ENCODE data around the gene CTSD.
A peak's percentile ranks its signal among the peaks of the same experiment; 100 is the strongest.

Gene CTSD

DNA sequence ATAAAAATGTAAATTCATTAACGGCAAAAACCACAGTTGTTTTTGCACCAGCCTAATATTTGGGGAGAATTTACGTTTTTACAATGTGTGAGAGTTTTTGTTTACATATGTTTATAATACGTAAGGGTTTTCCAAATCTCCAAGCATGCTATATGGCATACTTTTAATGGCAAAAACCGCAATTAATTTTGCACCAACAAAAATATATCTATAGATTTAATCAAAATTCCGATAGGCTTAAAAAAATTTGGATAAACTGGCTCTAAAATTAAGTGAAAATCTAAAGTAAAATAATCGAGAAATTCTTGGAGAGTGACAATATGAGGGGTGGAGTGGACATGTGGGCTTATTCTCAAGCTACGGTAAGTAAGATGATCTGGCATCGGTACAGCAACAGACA, 43.9 kb downstream of the CTSD start:
- DNase-seq: no peak

DNA sequence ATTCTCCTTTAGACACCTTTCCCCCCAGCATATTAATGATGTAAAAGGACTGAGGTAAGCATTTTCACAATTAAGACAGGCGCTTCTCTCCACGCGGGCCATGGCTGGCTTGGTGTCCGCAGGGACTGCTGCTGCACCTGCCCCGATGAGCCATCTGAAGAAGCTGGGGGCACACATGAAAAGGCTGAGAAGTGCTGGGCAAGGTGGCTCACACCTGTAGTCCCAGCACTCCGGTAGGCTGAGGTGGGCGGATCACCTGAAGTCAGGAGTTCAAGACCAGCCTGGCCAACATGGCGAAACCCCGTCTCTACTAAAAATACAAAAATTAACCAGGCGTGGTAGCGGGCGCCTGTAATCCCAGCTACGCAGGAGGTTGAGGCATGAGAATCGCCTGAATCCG, 45.4 kb downstream of the CTSD start:
- no peak for DNase-seq

DNA sequence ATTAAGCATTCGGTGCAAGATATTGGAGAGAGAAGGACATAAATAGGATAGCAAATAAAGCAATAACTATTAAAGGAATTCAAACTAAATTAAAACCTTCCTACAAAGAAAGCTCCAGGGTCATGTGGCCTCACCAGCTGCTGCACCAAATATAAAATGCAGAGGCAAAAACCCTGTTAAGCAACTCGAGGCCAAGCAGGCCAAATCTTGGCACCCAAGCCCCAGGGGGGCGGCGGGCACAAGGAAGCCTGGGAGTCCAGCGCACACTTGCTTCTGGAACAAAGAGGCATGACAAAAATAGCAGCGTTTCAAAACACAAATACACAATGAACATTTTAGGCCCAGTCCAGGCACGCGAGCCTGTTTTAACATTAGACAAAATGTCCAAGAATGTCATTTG, 46.0 kb downstream of the CTSD start:
- no peak for DNase-seq

- DNase-seq: peak; percentile 35
These were observed 48.5 kb downstream of the CTSD start for GRCh38 chr11:1714908-1715885.

- no peak for DNase-seq
These were observed 55.0 kb downstream of the CTSD start for GRCh38 chr11:1708716-1709115.

DNA sequence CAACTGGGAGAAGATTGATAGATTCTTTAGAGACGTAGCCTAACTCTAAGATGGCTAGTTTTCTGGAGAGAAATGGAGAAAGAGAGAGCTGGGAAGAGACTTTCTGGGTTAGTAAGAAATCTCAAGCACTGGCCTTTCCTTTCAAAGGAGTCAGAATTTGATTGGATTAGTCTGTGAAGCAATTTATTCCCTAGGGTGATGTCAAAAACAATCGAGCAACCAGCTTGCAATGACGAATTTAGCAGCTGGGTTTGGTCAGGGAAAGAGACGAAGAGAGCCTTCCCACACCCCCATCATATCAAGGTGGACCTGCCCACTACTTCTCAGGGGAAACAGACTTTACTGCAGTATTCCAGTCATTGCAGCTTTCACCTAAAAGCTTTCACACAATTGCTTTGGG, 56.0 kb downstream of the CTSD start:
- DNase-seq: no peak

- no peak for DNase-seq
These were observed 56.9 kb downstream of the CTSD start for GRCh38 chr11:1706634-1707400.

DNA sequence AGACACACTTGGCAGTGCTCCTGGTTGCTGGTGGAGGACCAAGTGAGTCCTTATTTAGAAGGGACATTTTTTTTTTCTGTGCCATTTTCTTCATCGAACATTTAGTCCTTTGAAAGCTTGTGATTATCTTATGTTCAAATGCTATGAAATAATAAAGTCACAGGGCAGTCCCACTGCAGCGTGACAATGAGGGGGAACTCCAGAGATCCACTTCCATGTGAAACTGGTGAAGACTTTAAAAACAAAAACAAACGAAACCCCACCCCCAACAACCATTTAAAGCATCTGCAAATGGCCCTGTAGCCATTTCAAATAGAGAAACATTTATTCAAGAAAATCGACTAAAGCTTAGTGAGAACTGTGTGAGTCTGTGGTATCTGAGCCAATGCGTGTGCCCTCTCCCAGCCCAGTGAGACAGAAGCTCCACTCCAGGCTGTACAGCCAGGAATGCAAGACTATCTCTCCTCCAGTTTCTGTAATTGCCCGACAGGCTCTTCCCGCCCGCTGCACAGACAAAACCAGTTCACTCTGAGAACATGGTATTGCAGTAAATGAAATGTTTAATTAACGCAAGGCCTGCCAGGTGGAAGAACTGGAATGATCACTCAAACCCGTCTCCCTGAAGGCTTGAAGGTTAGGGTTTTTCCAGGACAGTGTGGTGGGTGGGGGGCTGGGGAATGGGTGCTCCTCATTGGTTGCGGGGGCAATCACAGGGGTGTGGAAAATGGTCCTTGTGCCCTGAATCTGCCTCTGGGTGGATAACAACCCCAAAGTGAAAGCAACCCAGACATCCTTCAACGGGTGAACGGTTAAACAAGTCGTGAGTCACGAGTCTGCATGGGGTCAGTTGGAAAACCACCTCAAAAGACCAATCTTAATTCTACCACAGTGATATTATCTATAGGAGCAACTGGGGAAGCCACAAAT, 58.3 kb downstream of the CTSD start:
- no peak for DNase-seq

DNA sequence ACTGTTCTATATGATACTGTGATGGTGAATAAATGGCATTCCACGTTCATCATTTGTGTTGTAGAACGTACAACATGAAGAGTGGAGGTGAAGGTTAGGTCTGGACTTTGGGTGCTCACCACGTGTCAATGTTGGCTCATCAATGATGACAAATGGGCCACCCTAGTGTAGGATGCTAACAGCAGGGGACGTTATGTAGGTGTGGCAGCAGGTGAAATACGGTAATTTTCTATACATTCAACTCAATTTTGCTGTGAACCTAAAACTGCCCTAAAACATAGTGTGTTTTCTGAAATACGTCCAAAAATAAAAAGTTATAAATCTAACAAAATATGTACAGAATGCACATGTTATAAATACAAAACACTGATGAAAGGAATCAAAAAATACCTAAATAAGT, 60.6 kb downstream of the CTSD start:
- DNase-seq: no peak
